ENCODE results near the gene PKDREJ.
A peak's percentile ranks its signal among the peaks of the same experiment; 100 is the strongest.
"Not testable (repeated sequence)": the region's sequence is repeated elsewhere in the genome, so short reads cannot be mapped to it uniquely, and the experiment has no call there.

Gene PKDREJ

DNA sequence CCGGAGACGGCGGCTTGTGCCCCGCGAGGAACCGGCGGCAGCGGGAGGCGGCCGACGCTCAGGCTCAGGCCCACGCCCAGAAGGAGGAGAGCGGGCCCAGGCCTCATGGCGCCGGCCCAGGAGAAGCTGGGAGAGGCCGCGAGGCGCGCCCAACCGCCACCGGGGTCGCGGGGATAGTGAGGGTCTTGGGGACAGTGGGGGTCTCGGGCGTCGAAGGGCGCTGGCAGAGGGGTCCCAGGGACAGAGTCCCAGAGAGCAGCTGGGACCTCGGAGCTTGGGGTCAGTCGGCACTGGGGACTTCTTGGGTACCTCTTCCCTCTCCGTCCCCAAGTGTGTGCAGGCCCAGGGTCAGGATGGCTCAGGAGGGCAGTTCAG lies at the start of gene PKDREJ:
Gene PKDREJ (minus strand): TSS at position 128 of the 375 bp plus-strand sequence. CDS start 21 bp downstream, at position 107.
- DNase-seq: no peak

- not testable (repeated sequence) for DNase-seq
Measured at GRCh38 chr22:46312848-46313247, 49.7 kb upstream of the PKDREJ start.

DNA sequence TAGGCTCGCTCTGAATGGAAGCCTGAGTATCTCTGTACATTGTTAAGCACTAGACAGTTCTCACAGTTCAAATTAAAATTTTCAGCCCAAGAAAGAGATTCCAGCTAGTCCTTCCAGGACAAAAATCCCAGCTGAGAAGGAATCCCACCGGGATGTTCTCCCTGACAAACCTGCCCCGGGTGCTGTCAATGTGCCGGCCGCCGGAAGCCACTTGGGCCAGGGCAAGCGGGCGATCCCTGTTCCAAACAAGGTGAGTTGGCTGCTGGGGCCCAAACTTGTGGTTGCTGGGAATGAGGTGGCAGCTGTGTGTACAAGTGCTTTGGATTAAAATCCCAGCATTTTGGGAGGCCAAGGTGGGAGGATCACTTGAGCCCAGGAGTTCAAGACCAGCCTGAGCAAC lies 48.9 kb upstream of the PKDREJ start:
- DNase-seq: no peak

DNA sequence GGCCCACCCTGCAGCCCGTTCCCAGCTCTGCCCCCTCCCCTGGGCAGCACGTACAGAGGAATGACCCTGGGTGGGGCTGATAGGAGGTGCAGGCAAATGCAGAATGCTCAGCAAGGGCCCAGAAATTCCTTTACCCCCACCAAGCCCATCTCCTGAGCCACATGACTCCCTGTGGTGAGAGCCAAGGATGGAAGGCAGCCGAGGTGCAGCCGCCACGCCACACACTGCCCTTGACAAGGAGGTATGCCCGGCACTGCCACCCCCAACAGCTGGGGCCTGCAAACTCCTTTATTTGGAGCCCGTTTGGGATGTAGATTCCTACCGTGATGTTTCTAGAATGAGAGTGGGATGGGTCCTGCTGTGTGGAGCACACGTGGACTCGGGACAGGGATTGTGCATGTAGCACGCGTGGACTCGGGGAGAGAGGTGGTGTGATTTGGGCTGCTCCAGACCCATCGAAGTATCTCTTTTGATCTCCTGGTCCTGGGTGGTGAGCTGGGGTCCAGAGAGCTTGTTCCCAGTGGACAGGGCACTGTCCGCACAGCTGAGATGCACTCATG lies 46.5 kb upstream of the PKDREJ start:
- no peak for DNase-seq

DNA sequence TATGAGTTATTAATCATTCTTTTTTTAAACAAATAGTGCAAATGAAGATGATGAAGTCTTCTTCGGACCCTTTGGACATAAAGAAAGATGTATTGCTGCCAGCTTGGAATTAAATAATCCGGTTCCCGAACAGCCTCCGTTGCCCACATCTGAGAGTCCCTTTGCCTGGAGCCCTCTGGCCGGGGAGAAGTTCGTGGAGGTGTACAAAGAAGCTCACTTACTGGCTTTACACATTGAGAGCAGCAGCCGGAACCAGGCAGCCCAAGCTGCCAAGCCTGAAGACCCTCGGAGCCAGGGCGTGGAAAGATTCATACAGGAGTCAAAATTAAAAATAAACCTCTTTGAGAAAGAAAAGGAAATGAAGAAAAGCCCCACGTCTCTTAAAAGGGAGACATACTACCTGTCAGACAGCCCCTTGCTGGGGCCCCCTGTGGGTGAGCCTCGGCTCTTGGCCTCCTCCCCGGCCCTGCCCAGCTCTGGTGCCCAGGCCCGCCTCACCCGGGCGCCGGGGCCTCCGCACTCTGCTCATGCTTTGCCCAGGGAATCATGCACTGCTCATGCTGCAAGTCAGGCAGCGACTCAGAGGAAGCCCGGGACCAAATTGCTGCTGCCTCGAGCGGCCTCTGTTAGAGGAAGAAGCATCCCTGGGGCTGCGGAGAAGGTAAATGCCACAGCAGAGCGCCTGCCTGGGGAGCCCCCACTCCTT lies 45.3 kb upstream of the PKDREJ start:
- DNase-seq: no peak

GRCh38 chr22:46303347-46303965 lies 40.3 kb upstream of the PKDREJ start:
- DNase-seq: no peak

- DNase-seq: no peak
Measured at GRCh38 chr22:46300491-46300890, 37.3 kb upstream of the PKDREJ start.

DNA sequence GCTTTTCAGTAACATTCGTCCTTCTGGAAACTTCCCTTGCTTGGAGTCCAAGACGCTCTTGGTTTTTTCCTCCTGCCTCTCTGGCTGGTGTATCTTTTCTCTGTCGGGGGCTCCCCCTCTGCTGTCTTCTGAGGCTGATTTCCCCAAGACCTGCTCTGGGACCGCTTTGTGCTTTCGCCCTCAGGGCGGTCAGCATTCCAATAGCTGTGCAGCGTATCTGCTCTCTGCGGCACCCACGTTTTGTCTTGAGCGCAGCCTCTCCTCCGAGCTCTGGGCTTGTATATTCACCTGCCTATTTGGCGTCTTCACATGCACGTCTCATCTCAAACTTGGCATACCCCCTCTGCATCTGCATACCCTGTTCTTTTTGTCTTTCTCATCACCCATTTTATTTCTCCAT lies 36.0 kb upstream of the PKDREJ start:
- no peak for DNase-seq

DNA sequence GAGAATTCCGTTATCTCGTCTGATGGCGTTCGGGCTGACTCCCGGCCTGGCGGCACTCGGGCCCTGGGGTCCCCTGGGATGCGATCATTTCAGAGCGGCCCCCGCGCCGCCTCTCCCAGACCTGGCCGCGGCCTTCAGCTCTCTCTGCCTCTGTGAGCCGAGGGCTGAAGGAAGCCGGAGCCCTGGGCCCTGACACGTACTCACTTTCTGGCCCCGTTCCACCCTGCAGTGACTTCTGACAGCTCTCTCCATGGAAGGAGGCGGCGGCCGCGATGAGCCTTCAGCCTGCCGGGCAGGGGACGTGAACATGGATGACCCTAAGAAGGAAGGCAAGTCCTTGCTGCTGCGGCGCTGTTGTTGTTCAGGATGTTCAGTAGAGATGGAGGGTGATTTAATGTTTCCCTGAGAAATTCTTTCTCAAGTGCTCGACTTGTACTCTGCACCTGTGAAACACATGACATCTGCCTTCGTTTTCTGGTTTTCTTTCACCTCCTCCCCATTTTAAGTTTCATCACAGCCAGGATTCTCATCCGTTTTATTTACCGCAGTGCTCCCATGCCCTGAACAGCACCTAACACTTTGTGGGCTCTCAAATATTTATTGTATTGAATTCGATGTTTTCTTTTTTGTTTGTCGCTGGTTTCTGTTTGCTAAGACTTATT lies 34.1 kb upstream of the PKDREJ start:
- DNase-seq: peak; percentile 9

- peak; percentile 97 for DNase-seq
Measured at GRCh38 chr22:46296257-46297150, 33.4 kb upstream of the PKDREJ start, which contains the start of gene GTSE1. TSS of gene GTSE1 (plus strand) at chr22:46296870. CDS start at chr22:46297401, 531 bp downstream.

- no peak for DNase-seq
Measured at GRCh38 chr22:46295277-46295971, 32.3 kb upstream of the PKDREJ start.

- DNase-seq: no peak
Measured at GRCh38 chr22:46294784-46295183, 31.6 kb upstream of the PKDREJ start.

GRCh38 chr22:46293577-46294260 lies 30.6 kb upstream of the PKDREJ start:
- DNase-seq: no peak

DNA sequence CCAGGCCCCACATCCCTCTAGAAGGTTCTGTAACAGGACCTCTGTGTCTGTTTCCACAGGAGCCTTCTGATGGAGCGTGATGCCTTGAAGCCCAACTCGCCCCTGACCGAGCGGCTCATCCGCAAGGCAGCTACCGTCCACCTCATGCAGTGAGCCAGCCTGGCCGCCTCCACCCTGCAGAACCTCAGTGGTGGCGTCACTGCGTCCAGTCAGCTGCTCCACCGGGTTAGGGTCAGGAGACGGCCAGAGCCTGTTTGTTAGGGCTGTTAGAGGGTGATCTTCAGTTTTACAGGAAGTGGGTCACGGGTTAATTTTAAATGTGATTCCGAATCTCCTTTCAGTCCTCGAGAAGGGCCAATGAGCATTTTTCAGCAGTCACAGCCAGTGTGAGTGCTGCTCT lies 29.6 kb upstream of the PKDREJ start:
- no peak for DNase-seq

GRCh38 chr22:46292173-46292572 lies 29.0 kb upstream of the PKDREJ start:
- no peak for DNase-seq

GRCh38 chr22:46290843-46291785 lies 28.0 kb upstream of the PKDREJ start:
- no peak for DNase-seq

DNA sequence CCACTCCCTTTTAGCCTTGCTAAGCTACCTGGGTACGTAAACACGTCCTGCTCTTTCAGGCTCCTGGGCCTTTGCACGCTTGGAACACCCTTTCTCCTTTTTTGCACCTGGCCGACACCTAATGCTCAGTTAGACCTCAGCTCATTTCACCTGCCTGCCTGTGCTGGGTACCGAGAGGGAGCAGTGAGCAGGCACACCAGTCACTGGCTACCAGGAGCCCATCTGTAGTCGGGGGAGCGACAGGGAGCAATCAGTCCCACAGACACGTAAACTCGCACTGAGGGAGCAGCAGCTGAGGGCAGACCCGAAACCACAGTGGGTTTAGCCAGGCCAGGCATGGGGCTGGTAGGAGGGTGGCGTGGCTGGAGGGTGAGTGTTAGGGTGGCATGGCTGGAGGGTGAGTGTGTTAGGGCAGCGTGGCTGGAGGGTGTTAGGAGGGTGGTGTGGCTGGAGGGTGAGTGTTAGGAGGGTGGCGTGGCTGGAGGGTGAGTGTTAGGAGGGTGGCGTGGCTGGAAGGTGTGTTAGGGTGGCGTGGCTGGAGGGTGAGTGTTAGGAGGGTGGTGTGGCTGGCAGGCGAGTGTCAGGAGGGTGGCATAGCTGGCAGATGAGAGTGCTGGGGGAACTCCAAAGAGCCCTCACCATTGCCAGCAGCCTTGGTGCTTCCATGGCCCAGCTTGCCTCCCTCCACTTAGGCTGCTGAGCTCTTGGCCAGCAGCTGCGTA lies 27.1 kb upstream of the PKDREJ start:
- DNase-seq: no peak

DNA sequence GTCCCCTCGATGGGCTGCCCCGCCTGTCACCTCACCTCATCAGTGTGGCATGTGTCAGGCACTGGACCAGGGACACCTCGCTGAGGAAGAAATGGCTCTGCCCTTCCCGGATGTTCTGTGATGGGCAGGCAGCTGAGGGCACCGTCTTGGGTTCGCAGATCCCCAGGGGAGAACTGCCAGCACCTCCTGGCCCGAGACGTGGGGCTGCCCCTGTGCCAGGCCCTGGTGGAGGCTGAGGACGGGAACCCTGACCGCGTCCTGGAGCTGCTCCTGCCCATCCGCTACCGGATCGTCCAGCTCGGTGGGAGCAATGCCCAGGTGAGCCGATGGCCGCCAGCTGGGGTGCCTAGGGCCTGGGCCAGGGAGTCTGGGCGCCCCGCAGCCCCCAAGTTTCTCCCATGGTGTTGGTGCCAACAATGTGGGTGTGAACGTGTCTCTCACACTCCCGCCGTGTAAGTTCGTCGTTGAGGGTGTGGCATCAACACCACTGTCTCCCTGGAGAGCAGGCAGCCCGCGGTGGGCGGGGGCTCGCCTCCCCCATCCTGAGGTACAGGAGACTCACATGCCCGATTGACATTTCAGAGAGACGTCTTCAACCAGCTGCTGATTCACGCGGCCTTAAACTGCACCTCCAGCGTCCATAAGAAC lies 26.2 kb upstream of the PKDREJ start:
- no peak for DNase-seq

- no peak for DNase-seq
Measured at GRCh38 chr22:46288846-46289243, 25.7 kb upstream of the PKDREJ start.

Measured in SHP77 treated with DMSO at 0.1 percent for 48 hours (cell line).